ENCODE data around the gene RPUSD3.

RPUSD3 gene

DNA sequence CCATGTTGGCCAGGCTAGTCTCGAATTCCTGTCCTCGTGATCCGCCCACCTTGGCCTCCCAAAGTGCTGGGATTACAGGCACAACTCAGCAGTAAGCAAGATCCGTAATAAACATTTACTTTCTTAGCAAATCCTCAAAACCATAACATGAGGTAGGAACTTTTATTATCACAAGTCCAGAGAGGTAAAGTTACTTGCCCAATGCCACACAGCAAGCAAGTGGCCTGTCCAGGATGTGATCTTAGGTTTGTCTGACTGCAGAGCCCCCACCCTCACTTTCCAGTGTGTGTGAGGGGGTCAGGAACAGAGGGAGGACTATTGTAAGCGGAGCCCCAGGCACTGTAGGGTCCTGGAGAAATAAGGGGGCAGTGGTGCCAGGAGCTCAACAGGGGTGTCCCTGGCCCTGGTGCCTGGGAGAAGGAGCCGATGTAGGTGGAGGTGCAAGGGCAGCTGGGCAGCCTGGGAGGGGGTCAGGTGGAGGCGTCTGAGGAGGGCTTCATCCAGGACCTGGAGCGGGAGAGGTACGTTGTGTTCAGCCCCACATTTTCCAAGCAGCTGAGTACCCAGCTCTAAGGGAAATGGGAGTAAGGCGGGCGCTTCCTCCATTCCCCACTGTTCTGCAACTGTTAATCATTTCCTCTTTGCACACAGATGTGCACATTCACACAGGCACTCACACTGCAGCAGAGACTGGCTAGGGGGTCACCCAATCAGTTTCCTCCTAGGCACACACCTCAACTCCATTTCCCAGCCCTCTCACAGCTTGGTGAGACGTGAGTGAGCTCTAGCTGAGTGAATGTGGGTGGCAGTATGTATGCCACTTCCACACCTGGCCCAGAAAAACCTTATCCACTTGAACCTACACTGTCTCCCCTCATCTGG, 5.9 kb downstream of the RPUSD3 start:
- DNase-seq (ENCODE audit: insufficient read length, low spot score) (no peak), FAIRE-seq (no peak)

DNA sequence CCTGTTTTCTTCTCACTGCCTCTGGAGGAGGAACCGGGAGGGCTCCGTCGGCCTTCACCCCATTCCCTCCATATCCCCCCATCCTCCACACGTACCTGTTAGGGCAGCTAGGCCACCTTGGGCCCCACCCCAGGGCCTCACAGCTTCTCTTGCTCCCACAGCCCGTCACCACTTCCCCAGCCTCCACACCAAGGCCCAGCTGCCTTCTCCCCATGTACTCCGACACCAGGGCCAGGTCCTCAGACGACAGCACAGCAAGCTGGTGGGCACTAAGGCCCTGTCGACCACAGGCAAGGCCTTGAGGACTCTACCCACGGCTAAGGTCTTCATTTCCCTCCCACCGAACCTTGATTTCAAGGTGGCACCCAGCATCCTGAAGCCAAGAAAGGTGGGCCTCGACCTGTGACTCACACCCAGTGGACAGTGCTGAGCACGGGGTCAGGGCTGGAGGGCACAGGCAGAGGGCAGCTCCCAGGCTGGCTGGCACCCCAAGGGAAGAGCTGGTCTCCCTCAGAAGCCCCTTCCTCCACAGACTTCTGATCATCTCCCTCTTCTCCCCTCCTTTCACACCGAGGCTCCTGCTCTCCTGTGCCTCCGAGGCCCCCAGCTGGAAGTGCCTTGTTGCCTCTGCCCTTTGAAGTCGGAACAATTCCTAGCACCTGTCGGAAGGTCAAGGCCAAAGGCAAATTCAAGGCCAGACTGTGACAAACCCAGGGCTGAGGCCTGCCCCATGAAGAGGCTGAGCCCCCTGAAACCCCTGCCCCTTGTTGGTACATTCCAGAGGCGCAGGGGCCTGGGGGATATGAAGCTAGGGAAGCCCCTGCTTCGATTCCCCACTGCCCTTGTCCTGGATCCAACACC, 9.1 kb downstream of the RPUSD3 start:
- no peak for FAIRE-seq
- no peak for DNase-seq (ENCODE audit: insufficient read length, low spot score)

DNA sequence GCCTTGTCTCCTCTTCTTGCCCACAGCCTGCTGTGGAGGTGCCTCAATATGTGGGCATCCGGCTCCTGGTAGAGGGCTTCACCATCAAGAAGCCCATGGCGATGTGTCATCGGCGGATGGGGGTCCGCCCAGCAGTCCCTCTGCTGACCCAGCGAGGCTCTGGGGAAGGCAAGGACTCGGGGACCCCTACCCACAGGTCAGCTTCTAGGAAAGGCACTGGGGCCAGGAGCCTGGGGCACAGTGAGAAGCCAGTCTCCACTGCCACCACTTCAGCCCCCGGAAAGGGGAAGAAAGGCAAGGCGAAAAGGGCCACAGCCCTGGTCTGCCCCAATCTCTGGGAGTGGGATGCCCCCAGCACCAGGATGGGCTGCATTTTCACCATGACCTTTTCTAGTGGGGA, 10.7 kb downstream of the RPUSD3 start:
- no peak for DNase-seq (ENCODE audit: insufficient read length, low spot score)
- FAIRE-seq, result no peak

DNA sequence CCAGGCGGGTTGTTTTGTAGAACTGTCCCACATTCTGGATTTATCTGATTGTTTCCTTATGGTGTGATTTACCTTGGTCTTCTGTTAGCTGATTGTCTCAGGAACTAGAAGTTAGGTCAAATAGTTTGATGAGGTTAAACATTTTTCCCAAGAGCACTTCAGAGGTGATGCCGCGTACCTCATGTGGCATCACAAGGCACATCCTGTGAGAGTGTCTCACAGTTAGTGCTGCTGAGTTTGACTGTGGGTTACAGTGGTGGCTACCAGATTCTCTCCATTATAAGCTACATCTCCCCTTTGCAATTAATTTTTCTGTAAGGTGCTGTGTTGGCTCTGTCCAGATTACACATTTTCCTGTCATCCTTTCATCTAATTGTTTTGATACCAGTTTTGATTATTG, 12.6 kb downstream of the RPUSD3 start:
- FAIRE-seq (no peak), DNase-seq (ENCODE audit: insufficient read length, low spot score) (no peak)

DNA sequence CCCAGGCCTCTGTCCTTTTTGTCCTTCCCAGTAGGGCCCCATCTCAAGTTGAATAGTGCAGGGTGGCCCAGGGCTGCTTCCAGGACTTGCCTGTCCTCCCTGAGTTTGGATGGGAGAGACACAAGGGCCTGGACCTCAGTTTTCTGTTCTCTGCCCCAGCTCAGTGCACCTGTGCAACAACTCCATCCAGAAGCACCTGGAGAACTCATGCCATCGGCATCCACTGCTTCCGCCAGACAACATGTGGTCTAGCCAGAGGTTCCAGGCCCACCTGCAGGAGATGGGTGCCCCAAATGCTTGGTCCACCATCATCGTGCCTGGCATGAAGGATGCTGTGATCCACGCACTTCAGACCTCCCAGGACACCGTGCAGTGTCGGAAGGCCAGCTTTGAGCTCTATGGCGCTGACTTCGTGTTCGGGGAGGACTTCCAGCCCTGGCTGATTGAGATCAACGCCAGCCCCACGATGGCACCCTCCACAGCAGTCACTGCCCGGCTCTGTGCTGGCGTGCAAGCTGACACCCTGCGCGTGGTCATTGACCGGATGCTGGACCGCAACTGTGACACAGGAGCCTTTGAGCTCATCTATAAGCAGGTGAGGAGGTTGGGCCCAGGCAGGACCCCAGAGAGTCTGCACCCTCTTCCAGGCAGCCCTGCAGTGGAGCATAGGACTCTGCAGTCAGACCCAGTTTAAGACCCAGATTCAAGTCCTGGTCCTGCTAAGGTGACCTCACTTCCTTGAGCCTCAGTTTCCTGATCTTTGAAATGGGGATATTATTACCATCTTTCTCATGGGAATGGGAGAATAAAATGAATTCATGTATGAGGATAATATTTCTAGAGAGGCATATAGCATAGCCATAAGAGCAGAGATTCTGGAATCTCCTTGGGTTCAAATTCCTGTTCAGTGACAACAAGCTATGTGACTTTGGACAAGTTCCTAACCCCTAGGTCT, 14.7 kb downstream of the RPUSD3 start:
- no peak for FAIRE-seq
- no peak for DNase-seq (ENCODE audit: insufficient read length, low spot score)

DNA sequence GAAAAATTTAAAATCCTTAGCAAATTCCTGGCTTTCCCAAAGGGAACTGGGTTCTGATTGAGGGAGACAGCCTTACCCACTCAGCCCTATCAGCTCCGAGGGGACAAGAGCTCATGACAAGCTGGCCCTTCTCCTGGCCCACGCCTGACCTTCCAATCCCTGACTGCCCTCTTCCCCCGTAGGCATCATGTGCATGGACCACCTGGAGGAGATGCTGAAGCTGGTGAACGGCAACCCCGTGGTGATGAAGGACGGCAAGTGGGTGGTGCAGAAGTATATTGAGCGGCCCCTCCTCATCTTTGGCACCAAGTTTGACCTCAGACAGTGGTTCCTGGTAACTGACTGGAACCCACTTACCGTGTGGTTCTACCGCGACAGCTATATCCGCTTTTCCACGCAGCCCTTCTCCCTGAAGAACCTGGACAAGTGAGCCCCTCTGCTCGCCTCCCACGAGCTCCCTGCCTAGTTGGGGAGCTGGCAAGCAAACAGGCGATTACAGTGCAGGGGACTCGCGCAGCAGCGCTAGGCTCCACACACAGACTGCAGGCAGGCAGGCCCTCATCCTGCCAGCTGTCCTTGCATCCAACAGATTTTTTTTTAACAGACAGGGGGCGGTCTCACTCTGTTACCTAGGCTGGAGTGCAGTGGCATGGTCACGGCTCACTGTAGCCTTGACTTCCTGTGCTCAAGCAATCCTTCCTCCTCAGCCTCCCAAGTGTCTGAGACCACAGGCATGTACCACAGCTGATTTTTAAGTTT, 16.8 kb downstream of the RPUSD3 start:
- no peak for DNase-seq (ENCODE audit: insufficient read length, low spot score)
- FAIRE-seq, result no peak

DNA sequence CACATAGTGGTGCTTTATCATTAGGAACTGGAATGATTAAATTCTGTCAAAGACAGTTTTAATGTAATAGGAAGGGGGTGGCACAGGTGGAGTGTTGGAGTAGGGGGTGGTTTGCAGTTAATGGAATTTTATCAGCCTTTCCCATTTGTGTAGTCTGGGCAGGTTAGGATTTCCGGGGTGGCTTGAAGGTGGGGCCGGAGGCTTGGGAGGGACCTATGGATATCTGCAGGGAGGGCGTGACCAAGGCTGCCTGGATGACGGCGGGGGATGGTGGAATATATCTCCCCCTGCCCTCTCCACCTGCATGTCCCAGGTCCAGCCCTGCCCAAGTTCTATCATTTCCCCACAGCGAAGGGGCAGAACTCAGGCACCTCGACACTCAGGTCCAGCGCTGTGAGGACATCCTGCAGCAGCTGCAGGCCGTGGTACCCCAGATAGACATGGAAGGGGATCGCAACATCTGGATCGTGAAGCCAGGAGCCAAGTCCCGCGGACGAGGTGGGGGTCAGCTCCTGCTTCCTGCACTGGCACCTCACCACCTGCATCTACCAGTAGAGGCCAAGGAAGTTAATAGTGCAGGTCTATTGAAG, 18.3 kb downstream of the RPUSD3 start:
- no peak for FAIRE-seq
- DNase-seq (ENCODE audit: insufficient read length, low spot score), result no peak

DNA sequence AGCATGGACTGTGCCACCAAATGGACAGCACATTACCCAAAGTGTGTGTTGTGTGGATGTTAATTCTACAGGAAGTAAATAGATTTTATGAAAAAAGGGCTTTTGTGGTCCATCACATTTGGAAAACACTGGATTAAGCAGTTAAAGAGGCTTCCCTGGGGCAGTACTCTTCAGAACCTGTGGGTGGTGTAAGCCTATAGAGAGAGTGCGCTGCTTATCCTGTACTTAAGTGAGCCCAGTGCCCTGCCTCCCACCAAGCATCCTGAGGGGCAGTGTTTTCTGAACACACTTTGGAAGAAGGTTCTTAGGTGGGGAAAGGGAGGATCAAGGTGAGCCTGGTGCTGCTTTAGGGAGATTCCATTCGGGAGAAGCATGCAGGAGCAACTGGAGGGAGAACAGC, 22.9 kb downstream of the RPUSD3 start:
- no peak for DNase-seq (ENCODE audit: insufficient read length, low spot score)
- FAIRE-seq, result no peak

DNA sequence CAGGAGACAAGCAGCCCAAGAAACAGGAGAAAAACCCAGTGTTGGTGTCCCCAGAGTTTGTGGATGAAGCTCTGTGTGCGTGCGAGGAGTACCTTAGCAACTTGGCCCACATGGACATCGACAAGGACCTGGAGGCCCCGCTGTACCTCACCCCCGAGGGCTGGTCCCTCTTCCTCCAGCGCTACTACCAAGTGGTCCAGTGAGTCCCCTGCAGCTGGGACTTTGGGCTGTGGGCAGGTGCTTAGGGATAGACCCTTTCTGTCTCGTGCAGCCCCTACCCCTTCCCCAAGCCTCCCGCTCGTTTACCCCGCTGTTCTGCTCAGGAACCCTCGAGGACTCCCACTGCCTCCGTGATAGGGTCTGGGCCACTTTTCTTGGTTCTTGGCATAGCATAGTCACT, 23.3 kb downstream of the RPUSD3 start:
- DNase-seq (ENCODE audit: insufficient read length, low spot score) (no peak), FAIRE-seq (no peak)

DNA sequence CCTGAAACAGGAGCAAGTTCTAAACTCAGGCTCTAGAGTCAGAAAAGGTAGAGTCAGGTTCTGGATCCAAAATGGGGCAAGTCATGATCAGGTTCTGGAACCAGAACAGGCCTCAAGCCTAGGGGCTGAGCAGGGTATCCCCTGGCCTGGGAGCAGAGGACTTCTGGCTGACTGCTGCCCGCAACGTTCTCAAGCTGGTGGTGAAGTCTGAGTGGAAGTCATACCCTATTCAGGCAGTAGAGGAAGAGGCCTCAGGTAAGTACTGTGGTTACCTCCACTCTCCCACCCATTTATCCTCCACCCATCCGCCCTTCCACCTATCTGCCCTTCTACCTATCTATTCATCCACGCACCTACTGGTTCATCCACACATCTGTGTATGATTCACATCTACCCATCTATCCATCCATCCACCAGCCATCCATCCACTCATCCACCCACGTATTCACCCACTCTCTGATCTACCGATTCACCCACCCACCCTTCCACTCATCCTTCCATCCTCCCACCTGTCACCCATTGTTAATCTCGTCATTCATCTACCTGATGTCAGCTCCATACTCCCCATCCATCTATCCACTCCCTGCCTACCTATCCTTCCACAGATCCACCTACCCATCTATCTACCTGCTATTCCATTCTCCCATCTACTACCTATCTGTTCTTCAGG, 25.0 kb downstream of the RPUSD3 start:
- FAIRE-seq, result no peak
- DNase-seq (ENCODE audit: insufficient read length, low spot score), result no peak

DNA sequence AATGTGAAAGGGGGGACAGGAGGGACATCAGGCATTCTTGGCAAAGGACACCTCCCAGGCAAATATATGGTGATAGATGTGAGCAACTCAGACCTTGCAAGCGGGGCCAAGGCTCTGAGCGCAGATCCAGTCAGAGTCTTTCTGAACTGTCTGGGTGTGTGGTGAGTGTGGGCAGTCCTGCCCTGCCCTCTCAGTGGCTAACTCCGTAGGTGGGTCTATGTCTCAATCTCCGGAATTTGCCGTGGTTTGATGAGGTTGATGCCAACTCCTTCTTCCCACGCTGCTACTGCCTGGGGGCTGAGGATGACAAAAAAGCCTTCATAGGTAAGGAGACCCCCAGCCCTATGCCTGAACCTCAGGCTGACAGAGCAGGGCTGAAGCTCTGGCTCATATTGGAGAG, 26.4 kb downstream of the RPUSD3 start:
- FAIRE-seq, result no peak
- no peak for DNase-seq (ENCODE audit: insufficient read length, low spot score)

DNA sequence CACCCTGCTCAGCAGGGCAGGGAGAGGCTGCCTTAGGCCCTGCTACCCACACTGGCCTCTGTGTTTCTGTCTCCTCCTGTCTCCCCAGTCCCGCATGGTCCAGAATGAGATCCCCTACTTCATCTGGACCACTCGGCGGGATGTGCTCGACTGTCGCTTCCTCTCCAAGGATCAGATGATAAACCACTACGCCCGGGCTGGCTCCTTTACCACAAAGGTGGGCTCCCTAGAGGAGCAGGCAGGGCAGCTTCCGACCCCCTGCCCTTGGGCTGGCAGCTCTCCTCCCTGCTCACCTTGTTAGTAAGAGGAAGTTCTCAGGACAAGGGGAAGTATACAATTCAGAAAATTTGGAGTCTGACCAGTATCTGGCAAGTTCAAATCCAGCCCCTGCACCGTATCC, 27.8 kb downstream of the RPUSD3 start:
- DNase-seq (ENCODE audit: insufficient read length, low spot score) (no peak), FAIRE-seq (no peak)

DNA sequence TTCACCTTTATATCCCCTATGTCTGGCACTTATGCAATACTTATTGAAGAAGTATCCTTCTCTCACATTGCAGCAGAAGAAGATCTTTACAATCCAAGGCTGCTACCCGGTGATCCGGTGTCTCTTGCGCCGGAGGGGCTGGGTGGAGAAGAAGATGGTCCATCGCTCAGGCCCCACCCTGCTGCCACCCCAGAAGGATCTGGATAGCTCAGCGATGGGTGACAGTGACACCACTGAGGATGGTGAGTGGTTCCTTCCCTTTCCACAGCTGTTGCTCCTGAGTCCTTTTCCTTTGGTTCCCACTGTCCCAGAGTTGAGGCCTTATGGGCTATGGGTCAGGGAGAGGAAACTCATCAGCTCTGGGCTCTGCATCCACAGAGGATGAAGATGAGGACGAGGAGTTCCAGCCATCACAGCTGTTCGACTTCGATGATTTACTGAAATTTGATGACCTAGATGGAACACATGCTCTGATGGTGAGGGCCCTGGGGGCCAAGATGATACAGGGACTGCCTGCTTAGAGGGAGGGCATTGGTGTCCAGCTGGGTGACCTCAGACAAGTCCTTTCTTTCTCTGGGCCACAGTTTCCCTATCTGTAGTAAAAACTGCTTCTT, 30.8 kb downstream of the RPUSD3 start:
- FAIRE-seq, result no peak

DNA sequence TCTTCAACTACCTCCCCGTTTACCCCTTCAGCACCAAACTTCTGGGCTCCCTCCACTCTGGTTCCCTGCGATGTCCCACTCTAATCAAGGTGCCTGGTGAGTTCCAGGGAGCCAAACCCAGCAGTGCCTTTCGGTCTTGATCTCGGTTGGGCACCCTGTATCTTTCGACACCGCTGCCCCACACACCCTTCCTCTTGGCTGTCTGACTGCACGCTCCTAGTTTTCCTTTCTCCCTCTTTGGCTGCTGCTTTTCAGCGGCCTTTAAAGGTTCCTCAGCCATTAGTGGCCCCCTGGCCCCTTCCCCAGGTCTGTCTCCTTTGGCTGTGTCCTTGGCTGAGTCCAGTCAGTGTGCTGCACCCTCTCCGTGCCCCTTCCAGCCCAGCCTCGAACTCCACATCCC, 33.0 kb downstream of the RPUSD3 start:
- FAIRE-seq, result no peak
- DNase-seq (ENCODE audit: insufficient read length, low spot score), result no peak

More for the DNA sequence above, 30.8 kb downstream of the RPUSD3 start:
- no peak for DNase-seq (ENCODE audit: insufficient read length, low spot score)

DNA sequence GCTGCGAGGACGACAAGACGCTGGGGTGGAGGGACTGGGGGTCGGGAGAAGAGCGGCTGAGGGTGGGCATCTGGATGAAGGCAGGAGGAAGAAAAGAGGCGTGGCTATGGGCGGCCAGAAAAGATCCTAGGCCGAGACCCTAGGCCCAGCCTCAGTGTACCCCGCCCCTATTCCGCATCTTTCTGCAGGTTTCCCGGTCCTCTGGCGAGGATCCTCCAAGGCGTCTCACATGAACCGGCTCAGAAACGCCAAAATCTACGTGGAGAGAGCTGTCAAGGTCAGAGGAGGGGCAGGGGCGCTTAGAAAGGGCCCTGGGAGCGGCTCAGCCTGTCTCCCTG, 33.4 kb downstream of the RPUSD3 start:
- no peak for FAIRE-seq
- DNase-seq (ENCODE audit: insufficient read length, low spot score), result no peak

DNA sequence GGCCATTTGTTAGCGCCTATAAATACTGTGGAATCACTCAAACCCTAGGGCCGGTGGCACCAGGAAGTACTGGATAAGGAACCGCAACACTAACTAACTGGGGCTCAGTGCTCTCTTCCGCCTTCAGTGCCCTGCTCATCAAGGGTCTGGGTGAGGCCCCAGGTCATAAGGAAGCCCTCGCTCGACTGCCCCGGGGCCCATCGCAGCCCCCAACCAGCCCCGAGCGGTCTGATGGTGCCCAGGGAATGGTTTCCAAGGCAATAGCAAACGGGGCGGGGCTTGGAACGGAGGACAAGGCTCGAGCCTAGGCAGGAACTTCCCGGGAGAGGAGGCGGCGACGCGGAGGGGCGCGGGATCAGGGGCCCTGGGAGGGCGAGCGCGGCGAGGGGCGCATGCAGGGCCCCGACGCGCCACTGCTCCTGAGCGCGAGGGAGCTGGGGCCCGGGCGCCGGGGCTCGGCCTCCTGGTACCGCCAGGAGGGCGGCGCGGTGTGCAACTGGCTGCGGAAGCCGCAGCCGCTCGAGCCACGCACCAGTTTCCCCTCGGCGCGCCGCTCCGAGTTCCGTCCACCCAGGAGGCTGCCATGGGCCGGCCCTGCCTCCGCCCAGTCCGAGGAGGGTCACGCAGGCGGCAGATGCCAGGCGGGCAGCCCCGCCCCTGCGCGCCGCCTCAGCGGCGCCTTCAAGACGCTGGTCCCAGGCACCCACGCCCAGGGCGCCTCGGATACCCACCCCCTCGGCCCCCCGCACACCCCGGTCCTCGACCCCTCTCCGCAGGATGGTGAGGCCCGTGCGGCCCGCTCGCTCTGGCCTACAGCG, 34.0 kb downstream of the RPUSD3 start, which contains the start of gene TTLL3:
TTLL3 (plus strand) TSS at position 648 of the 818 bp plus-strand sequence. CDS start 400 bp downstream, outside the sequence.
- DNase-seq (ENCODE audit: insufficient read length, low spot score), result peak; percentile 66
- FAIRE-seq, result no peak

DNA sequence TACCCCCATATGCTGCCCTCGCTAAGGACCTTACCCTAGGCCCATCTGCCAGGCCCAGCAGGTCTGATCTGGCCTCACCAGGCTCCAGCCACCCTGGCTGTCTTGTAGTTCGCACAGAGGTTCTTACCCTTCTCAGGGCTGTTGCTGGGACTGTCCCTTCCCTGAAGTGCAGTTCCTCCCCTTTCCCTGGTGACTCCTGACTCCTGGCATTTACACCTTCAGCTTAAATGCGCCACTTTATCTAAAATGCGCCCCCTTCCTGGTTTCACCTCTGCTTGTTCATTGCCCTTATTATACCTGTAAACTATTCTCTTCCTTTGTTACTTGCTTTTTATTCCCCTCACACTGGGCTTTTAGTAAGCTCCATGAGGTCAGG, 34.6 kb downstream of the RPUSD3 start:
- DNase-seq (ENCODE audit: insufficient read length, low spot score) (no peak), FAIRE-seq (no peak)
